ENCODE data around the gene CEP104. TPM values are rescaled to one million over a fixed set of nuclear protein-coding genes. Genes with fewer than 3 reads are reported as not detected.

The CEP104 gene
- polyA plus RNA-seq, 1 of the 3 experiments (the other 2 are of a cell fraction), result 19.2 TPM

DNA sequence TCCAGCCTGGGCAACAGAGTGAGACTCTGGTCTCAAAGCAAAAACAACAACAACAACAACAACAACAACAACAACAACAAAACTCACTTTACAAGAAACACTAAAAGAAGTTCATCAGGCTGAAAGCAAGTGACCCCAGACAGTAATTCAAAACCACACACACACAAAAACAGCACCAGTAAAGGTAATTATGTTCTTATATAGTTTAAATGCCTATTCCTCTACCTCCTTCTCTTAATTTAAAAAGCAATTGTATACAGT is 41.4 kb upstream of the CEP104 start:
- Histone ChIP-seq H3K9ac (no peak overlapping the region), H3K9me2 (no peaks in the 10 kb centered on the region), H3K9me3 (no peaks in the 10 kb centered on the region), H3K27me3 (ENCODE audit: insufficient read depth) (no peaks in the 10 kb centered on the region), H2AFZ (ENCODE audit: low read depth) (no peak overlapping the region), H3K27ac (ENCODE audit: low read depth in 2 of 2, low read length in 1 of 2) (no peak overlapping the region), H3K4me1 (ENCODE audit: control insufficient read depth in 1 of 2, insufficient read depth in 2 of 2, low read depth in 1 of 2, low read length in 1 of 2) (peaks cover 0 to 14% of the 10 kb centered on the region in 2 experiments; a peak in 1 of 4 replicates), H3K36me3 (replicated peaks in 1 of 2; ENCODE audit: control insufficient read depth in 1 of 2, insufficient read depth in 2 of 2, low read length in 1 of 2) (peaks cover 2 to 12% of the 10 kb centered on the region in 2 experiments), H3F3A (replicated peaks; ENCODE audit: insufficient read depth) (no peaks in the 10 kb centered on the region), H3K4me2 (no peak overlapping the region), H3K4me3 (ENCODE audit: low read depth in 2 of 2, low read length in 1 of 2) (no peak overlapping the region), H3K79me2 (ENCODE audit: insufficient read depth) (peaks cover 65% of the 10 kb centered on the region), H4K20me1 (ENCODE audit: insufficient read depth) (0 out of 2 replicates have a peak, but pooled peaks cover 9% of the 10 kb centered on the region)
- ChIA-PET POLR2A (no interaction called here), CTCF (no interaction called here)
- TF ChIP-seq EP300 (IDR thresholded peaks at IDR 0.05; ENCODE audit: borderline replicate concordance in 1 of 2, low read depth in 1 of 2, low read length in 1 of 2) (no peak), JUND (IDR thresholded peaks at IDR 0.05) (no peak)
- DNase-seq, result no peak

- H3K4me3 ChIP-seq (ENCODE audit: low read depth in 2 of 2, low read length in 1 of 2), result no peak overlapping the region
- WGBS (ENCODE audit: low lambda C conversion rate), result 98% methylated on average over 6 of the region's 7 CpGs
- DNase-seq, result no peak
- no peaks in the 10 kb centered on the region for H3K9me3 ChIP-seq
- peaks cover 73% of the 10 kb centered on the region for H3K79me2 ChIP-seq (ENCODE audit: insufficient read depth)
- ChIA-PET POLR2A (no interaction called here), CTCF (interaction anchor here (0.9 kb wide), 1 partner anchor 11 kb away, joined by 5 read pairs; no protein-coding TSS in a partner anchor)
- no peaks in the 10 kb centered on the region for H3F3A ChIP-seq (replicated peaks; ENCODE audit: insufficient read depth)
- H3K9me2 ChIP-seq, result no peaks in the 10 kb centered on the region
- no peak overlapping the region for H2AFZ ChIP-seq (ENCODE audit: low read depth)
- H4K20me1 ChIP-seq (ENCODE audit: insufficient read depth), result 0 out of 2 replicates have a peak, but pooled peaks cover 9% of the 10 kb centered on the region
- no peaks in the 10 kb centered on the region for H3K27me3 ChIP-seq (ENCODE audit: insufficient read depth)
- no peak for TF ChIP-seq NRF1 (IDR thresholded peaks at IDR 0.05; ENCODE audit: low read depth, low read length)
- no peak for TF ChIP-seq TCF12 (IDR thresholded peaks at IDR 0.05)
- no peak for TF ChIP-seq EZH2phosphoT487 (IDR thresholded peaks at IDR 0.05; ENCODE audit: borderline replicate concordance, low read depth)
- TF ChIP-seq EP300 (IDR thresholded peaks at IDR 0.05; ENCODE audit: borderline replicate concordance in 1 of 2, low read depth in 1 of 2, low read length in 1 of 2), result no peak
- H3K27ac ChIP-seq (ENCODE audit: low read depth in 2 of 2, low read length in 1 of 2), result no peak overlapping the region
- H3K4me2 ChIP-seq, result no peak overlapping the region
- H3K9ac ChIP-seq, result no peak overlapping the region
- peaks cover 0 to 4% of the 10 kb centered on the region in 2 experiments; a peak in 1 of 4 replicates for H3K4me1 ChIP-seq (ENCODE audit: control insufficient read depth in 1 of 2, insufficient read depth in 2 of 2, low read depth in 1 of 2, low read length in 1 of 2)
- peaks cover 8 to 12% of the 10 kb centered on the region in 2 experiments for H3K36me3 ChIP-seq (replicated peaks in 1 of 2; ENCODE audit: control insufficient read depth in 1 of 2, insufficient read depth in 2 of 2, low read length in 1 of 2)
These were observed 39.5 kb upstream of the CEP104 start for GRCh38 chr1:3896396-3897000.

DNA sequence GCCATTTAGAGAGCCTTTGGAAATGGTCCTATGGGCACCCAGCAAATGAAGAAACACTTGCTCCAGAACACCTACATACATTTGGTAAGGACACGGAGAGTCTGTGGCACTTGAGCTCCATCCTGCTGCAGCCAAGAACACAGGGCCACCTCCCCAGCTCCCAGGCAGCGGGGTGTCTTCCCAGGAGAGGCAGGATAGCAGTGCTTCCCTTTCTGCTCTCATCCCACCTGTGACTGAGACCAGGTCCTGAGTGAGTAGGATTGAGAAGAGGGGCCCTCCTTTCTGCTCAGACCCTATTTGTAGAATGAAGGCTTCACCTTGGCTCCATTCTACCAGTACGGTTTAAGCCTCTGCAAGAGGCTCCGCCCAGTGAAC is 38.9 kb upstream of the CEP104 start:
- Histone ChIP-seq H2AFZ (ENCODE audit: low read depth) (no peak overlapping the region), H3K9me2 (no peaks in the 10 kb centered on the region), H4K20me1 (ENCODE audit: insufficient read depth) (0 out of 2 replicates have a peak, but pooled peaks cover 9% of the 10 kb centered on the region), H3K79me2 (ENCODE audit: insufficient read depth) (peaks cover 73% of the 10 kb centered on the region), H3K4me2 (no peak overlapping the region), H3K27ac (ENCODE audit: low read depth in 2 of 2, low read length in 1 of 2) (no peak overlapping the region), H3F3A (replicated peaks; ENCODE audit: insufficient read depth) (no peaks in the 10 kb centered on the region), H3K4me3 (ENCODE audit: low read depth in 2 of 2, low read length in 1 of 2) (no peak overlapping the region), H3K36me3 (replicated peaks in 1 of 2; ENCODE audit: control insufficient read depth in 1 of 2, insufficient read depth in 2 of 2, low read length in 1 of 2) (peaks cover 12 to 14% of the 10 kb centered on the region in 2 experiments), H3K9me3 (no peaks in the 10 kb centered on the region), H3K4me1 (ENCODE audit: control insufficient read depth in 1 of 2, insufficient read depth in 2 of 2, low read depth in 1 of 2, low read length in 1 of 2) (peaks cover 0 to 4% of the 10 kb centered on the region in 2 experiments; a peak in 1 of 4 replicates), H3K27me3 (ENCODE audit: insufficient read depth) (no peaks in the 10 kb centered on the region), H3K9ac (no peak overlapping the region)
- POLR2A ChIA-PET, result no interaction called here
- WGBS (ENCODE audit: low lambda C conversion rate), result no CpG with 5 or more reads among the region's 4 CpGs
- TF ChIP-seq NRF1 (IDR thresholded peaks at IDR 0.05; ENCODE audit: low read depth, low read length), result no peak
- no peak for TF ChIP-seq TCF12 (IDR thresholded peaks at IDR 0.05)
- TF ChIP-seq FOXJ3 (CRISPR knock-in tag; IDR thresholded peaks at IDR 0.05), result no peak
- TF ChIP-seq JUND (IDR thresholded peaks at IDR 0.05), result no peak
- no peak for TF ChIP-seq MEF2A (IDR thresholded peaks at IDR 0.05; ENCODE audit: borderline replicate concordance, low read depth)
- TF ChIP-seq RFX5 (IDR thresholded peaks at IDR 0.05; ENCODE audit: low read length), result no peak
- CTCF ChIA-PET, result interaction anchor here (0.9 kb wide), 1 partner anchor 11 kb away, joined by 5 read pairs; no protein-coding TSS in a partner anchor
- DNase-seq, result no peak

All from SK-N-SH (cell line).